ENCODE measurements around the gene FAM20A.

Gene FAM20A

GRCh38 chr17:68565661-68566441, 35.3 kb downstream of the FAM20A start:
- no peak for DNase-seq (ENCODE audit: low spot score)

- no peak for DNase-seq (ENCODE audit: low spot score)
These were observed 36.6 kb downstream of the FAM20A start for GRCh38 chr17:68564415-68565111.

DNA sequence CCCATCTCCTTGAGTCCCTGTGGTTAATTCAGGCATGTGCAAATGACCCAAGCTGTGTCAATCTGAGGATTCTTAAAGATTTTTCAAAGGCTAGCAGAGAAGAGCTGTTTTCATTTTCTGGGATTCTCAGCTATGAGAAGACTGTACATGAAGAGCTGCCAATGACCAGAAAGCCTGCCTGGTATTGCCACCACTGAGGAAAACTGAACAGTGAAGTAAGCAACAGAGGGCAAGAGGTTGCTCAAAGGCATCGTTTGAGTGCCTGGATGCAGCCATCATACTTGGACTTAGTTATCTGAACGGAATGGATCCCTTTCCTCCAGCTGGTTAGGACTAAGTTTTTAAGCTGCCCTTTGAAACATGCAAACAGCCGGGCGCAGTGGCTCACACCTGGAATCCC, 38.4 kb downstream of the FAM20A start:
- no peak for DNase-seq (ENCODE audit: low spot score)

GRCh38 chr17:68560966-68561720, 40.0 kb downstream of the FAM20A start:
- DNase-seq (ENCODE audit: low spot score), result no peak

- no peak for DNase-seq (ENCODE audit: low spot score)
These were observed 41.9 kb downstream of the FAM20A start for GRCh38 chr17:68559316-68559715.

DNA sequence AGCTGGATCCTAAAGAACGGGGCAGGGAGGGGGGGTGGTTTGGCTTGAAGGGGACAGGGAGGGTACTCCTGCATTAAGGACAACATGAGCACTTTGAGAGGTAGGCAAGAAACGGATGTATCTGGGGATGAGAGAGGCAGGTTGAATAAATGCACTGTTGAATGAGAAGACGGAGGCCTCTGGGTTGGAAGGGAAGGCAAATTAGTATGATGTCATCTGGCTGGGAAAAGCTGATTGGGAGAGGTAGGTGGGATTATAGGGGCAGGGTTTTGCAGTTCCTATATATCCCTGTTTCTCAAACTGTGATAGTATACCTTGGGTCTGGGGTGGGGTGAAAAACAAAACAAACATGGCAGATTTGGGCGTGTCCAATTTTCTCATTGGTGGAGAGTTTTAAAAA, 44.6 kb downstream of the FAM20A start:
- no peak for DNase-seq (ENCODE audit: low spot score)

- DNase-seq (ENCODE audit: low spot score), result no peak
These were observed 56.9 kb downstream of the FAM20A start for GRCh38 chr17:68544111-68544915.

GRCh38 chr17:68542698-68543463, 58.3 kb downstream of the FAM20A start:
- no peak for DNase-seq (ENCODE audit: low spot score)

DNA sequence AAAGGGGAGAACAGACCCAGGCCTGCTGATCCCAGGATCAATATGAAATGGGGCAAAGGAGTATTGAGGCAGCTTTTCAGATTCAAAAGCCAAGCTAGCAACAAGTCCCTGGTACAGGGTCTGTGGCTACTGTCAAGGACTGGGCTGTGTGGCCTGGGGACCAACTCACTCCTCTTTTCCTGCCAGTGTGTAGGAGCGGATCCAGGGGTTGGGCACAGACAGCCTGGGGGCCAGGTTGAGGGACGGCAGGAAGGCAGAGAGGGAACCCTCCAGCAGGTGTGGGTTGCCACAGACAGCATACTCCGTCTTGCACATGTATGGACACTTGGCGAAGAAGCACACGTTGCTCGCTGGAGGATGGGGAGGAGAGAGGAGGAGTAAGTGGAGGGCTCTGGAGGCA, 59.4 kb downstream of the FAM20A start:
- DNase-seq (ENCODE audit: low spot score), result no peak

- DNase-seq (ENCODE audit: low spot score), result no peak
These were observed 60.2 kb downstream of the FAM20A start for GRCh38 chr17:68540981-68541380.

DNA sequence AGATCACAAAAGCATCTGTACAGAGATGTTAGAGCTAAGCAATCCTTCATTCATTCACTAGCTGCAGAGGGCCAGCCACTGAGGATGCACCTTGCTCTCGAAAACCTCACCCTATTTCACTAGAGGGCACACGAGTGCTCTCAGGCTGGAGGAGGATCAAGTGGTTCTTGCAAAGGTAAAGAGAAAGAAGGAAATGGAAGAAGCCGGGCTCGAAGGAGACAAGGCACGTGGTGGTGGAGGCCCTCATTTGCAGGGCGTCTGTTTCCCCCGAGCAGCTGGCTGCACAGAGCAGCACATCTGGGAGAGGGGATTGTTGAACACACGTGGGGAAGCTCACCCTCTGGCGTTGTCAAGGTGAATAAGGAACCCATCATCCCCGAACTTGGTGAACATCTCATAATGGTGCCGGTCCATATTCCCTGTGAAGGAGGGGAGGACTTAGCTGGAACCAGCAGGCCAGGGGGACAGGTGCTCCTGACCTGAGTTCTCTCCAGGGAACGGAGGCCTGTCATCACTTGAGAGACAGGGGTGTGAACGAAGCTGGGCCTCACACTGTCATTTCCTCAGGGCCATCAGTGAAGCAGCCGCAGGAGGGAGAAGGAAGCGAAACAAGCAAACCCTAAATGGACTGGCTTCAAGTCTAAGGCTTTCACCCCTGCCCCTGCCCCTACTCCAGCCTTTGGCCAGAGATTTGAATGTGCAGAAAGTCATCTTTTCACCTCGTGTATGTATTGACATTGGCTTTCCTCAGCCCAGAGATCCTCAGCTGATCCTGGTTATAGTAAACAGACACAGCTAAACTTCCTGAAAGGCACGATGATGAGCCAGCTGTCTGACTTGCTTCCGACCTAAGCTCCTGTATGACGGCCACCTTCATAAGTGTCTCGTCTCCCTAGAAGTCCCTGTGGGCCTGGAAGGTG, 61.4 kb downstream of the FAM20A start:
- no peak for DNase-seq (ENCODE audit: low spot score)

DNA sequence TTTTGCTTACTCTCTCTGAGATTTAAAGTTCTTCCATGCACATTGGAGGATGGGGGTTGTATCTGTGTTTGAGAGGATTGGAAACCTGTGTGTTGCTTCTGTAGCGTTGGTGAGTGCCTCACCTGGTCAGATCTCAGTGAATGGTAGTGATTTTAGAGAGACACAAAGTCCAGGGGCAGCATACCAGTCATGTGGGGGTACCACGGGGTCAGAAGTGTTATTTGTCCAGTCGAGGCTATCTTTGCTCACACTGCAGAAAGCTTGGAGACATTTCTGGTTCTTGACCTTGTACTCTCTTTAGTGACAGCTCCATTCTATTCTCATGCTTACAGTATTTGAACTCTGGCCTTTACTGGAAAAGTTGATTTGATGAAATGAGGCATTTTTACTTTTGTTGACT, 65.2 kb downstream of the FAM20A start:
- DNase-seq (ENCODE audit: low spot score), result no peak

DNA sequence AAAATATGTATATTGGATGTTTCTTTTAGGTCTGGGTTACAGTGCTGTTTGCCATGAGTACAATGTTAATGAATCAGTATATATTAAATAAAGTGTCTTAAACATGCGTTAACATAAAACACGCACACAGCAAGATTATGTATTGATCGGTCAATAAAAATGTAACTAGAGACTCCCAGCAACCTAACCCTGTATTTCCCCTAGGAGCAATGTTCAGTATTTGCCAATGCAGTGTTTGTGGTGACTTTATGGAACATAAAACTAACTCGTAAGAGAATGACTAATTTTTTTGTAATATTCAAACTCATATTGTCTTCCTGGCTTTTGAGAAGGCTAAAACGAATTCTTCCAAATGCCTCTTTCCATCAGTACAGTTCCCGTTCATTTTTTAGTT, 66.5 kb downstream of the FAM20A start:
- no peak for DNase-seq (ENCODE audit: low spot score)

- no peak for DNase-seq (ENCODE audit: low spot score)
These were observed 67.1 kb downstream of the FAM20A start for GRCh38 chr17:68533887-68534694.

GRCh38 chr17:68532826-68533225, 68.3 kb downstream of the FAM20A start:
- no peak for DNase-seq (ENCODE audit: low spot score)

GRCh38 chr17:68531252-68531651, 69.9 kb downstream of the FAM20A start:
- DNase-seq (ENCODE audit: low spot score), result no peak

DNA sequence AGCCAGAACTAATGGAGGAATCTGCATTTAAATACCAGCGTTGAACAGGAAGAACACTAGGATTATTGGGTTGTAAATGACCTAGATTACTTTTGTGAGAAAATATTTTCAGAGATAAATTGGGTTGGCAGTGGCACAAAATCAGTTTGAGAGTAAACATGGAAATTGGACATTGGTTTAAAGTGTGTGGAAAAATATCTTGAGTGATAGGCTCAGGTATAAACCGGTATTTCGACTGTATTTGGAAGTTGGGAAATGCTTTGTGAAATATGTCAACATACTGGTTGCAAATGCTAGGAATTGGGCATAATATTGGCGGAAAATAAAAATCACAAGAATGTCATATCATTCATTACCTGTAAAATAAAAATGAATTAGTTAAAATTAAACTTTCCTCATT, 73.9 kb downstream of the FAM20A start:
- no peak for DNase-seq (ENCODE audit: low spot score)

DNA sequence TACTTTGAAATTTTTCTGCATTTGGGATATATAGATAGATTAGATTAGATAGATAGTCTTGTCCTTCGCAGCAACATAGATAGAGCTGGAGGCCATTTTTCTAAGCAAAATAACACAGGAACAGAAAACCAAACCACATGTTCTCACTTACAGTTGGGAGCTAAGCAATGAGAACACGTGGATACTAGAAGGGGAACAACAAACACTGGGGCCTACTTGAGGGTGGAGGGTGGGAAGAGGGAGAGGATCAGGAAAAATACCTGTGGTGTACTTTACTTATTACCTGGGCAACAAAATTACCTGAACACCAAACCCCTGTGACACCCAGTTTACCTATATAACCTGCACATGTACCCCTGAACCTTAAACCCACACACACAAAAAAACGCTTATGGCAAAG, 74.6 kb downstream of the FAM20A start:
- no peak for DNase-seq (ENCODE audit: low spot score)

DNA sequence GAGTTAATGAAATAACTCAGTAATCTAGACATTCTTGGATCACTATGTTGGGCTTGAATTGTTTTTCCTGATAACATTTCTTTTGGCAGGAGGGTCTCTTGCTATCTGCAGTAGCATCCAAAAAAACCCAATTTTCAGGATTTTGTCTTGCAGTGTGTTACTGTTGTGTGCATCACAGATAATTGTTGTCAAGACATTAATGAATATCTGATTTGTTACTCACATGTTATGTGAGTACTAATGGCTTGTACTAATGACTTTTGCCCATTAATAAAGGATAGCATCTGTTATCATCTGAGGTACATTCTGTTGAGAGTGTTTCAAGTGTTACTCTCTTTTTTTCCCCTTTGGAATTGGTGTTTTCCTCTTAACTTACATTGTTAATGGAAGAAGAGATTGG, 78.9 kb downstream of the FAM20A start:
- DNase-seq (ENCODE audit: low spot score), result no peak

All from AG08396 (cell line).